GM19351 (cell line): ENCODE results near the gene SCYGR3.

Experiments used
- ATAC-seq: cut with Tn5 transposase; IDR thresholded peaks from one replicate; pipeline ENCODE4 v1.9.1; 2021; ENCODE audit warnings: mild to moderate bottlenecking, moderate library complexity; ENCODE audit not compliant: unreplicated experiment

SCYGR3 gene

DNA sequence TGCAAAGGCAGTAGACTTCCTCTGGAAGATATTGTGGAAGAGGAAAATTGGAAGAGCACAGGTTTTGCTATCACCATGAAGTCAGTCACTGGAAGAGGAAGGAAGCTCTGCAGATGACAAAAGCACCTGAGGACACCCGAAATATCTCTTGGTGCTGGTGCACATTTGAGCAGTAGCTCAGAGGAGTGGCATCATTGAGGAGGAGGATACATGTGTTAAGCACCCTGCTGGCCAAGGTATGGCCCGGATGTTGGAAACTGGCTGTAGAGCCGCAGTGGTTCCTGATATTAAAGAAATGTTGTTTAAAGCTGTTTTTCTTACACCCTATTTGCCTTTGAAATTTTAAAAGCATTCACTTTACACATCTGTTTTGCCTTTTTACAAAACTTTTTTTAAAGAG is 48.6 kb downstream of the SCYGR3 start:
- ATAC-seq: no peak

DNA sequence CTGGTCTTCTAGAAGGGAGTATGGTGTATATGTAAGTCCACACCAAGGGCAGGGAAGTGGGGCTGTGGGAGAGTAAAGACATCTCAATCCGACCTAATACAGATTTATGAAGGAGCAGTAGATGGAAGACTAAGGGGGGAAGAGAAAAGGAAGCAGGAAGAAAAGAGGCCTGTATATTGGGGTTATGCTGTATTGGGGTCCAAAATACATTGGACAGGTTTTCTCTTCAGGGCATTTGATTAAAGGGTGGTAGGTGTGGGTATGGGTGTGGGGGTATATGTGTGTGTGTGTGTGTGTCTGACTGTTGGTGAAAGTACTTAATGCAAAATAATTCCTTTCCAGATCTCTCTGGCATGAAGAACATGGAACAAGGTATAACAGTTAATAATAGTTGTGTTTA is 49.6 kb downstream of the SCYGR3 start:
- no peak for ATAC-seq
